A549 (cell line): ENCODE results near the gene NPLOC4.

ENCODE experiments used
- CTCF ChIP-seq: fragments of >200 bp; sonication (Bioruptor Twin); formaldehyde crosslinking; IDR thresholded peaks from 3 replicates; pipeline ENCODE4 v1.5.1; 2016
- ELK1 ChIP-seq: fragments of 150-350 bp; IDR thresholded peaks from 2 replicates; pipeline ENCODE4 v1.6.1; 2014; ENCODE audit warnings: low read depth, mild to moderate bottlenecking, low read length
- FOSB ChIP-seq: fragments of 250-450 bp; sonication (Bioruptor Pico); IDR thresholded peaks from 2 replicates; pipeline ENCODE4 v1.5.0; 2020; ENCODE audit warnings: mild to moderate bottlenecking, moderate library complexity
- JUN ChIP-seq, 2 experiments: fragments of >200 bp; sonication (Bioruptor Twin); formaldehyde crosslinking; IDR thresholded peaks; 2 replicates in 1 of 2; 3 replicates in 1 of 2; pipeline ENCODE4 v1.6.1; 2016 to 2017
- POLR2A ChIP-seq: IDR thresholded peaks from 2 replicates; pipeline ENCODE4 v1.6.1; 2012; ENCODE audit warnings: mild to moderate bottlenecking, low read length

GRCh38 chr17:81550285-81550684, 86.6 kb downstream of the NPLOC4 start:
- TF ChIP-seq CTCF (no peak), FOSB (no peak), POLR2A (no peak), ELK1 (no peak), JUN (IDR thresholded peaks at IDR 0.05) (no peak)
